ENCODE results near the gene ZNG1F.
"Not testable (repeated sequence)": the region's sequence is repeated elsewhere in the genome, so short reads cannot be mapped to it uniquely, and the experiment has no call there.

ZNG1F gene

DNA sequence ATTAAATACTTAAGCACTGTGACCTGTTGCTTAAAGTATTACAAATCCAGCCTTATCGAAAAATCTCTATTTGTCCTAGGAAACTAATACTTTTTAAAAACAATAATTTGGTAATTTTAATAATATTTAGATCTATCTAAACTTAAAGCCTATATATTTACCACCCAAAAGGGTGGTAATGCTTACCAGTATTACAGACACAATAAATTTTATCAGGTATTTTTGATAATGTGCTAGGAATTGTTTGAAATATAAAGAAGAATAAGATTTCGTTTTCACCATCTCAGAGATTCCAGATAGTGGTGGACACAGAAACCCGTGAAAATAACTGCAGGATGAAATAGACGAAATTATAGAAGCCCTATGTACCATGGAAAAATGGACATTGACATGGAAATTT, 68.4 kb downstream of the ZNG1F start:
- not testable (repeated sequence) for DNase-seq

DNA sequence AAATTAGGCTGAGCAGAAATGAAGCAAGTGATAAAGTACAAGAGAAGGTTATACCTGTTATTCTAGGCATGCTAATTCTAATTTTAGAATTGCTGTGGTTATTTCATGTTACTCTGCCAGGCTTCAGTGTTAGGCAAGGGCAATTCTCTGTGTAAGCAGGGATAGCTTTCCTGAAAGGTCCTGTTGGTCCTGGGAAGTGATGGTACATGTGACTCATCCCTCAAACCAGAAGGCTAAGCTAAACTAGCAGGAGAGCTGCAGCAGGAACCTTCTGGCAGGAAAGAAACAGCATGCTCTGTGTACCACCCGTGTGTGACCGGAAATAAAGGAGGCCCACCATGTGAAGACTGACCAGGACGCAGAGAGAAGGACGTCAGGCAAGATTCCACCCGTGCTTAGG, 69.4 kb downstream of the ZNG1F start:
- DNase-seq: not testable (repeated sequence)

DNA sequence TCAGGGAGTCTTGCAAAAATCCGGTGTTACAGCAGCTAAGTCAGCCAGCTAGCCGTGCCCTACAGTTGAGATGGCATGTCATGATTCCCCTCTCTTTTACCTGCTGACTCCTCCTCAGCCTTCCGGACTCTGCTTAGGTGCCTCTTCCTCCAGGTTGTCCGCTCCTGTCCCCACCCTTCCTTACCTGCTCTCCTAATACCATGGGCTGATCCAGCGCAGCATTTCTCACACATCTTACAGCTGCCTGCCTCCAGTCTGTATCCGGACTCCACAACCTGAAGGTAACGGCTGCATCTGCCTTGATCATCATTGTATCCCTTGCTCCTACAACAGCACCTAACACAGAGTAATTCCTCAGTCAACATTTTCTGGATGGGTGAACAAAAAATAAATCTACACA, 69.8 kb downstream of the ZNG1F start:
- DNase-seq: not testable (repeated sequence)

DNA sequence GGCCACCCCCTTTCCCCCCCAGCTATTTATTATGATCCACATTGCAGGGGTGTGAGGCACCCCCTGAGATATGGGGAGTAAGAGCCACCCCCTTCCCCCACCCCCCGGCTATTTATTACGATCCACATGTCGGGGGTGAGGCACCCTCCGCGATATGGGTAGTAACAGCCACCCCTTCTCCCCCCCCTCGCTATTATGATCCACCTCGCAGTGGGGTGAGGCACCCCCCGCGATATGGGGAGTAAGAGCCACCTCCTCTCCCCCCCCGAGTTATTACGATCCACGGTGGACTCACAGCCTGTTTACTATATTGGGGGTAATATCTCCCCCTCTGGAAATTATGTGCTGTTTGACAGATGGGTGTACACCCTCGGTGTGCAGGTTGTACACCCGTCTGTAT, 75.8 kb downstream of the ZNG1F start:
- DNase-seq: not testable (repeated sequence)

DNA sequence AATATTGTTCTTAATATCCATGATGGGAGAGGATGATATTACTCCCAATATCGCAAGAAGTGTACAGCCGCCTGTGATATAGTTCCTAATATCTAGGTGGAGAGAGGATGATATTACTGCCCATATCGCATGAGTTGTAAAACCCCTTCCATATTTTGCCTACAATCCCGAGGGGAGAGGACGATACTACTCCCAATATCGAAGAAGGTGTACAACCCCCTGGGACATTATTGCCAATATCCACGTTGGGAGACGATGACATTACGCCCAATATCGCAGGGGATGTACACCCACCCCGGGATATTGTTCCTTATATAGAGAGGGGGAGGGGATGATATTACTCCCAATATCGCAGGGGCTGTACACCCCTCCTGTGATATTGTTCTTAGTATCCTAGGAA, 77.7 kb downstream of the ZNG1F start:
- DNase-seq: not testable (repeated sequence)

DNA sequence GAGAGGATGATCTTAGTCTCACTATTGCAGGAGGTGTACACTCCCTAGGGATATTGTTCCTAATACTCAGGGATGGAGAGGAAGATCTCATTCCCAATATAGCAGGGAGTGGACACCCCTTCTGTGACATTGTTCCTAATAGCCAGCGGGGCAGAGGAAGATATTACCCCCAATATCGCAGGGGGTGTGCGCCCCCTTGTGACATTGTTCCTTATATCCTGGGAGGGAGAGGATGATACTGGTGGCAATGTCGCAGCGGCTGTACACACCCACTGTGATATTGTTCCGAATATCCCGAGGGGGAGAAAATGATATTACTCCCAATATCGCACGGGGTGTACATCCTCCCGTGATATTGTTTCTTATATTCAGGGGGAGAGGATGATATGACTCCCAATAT, 78.2 kb downstream of the ZNG1F start:
- not testable (repeated sequence) for DNase-seq

DNA sequence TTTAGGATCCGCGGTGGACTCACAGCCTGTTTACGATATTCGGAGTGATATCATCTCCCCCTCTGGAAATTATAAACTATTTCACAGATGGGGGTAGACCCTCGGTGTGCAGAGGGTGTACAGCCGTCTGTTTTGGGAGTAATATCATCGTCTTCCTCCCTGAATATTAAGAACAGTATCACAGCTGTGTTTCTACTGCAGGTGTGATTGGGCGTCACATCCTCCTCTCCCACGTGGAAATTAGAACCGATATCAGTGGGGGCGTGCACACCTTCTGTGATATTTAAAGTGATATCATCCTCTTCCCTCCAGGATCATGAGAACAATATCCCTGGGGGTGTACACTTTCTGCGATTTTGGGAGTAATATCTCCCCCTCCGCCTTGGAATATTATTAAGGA, 79.9 kb downstream of the ZNG1F start:
- DNase-seq: not testable (repeated sequence)

DNA sequence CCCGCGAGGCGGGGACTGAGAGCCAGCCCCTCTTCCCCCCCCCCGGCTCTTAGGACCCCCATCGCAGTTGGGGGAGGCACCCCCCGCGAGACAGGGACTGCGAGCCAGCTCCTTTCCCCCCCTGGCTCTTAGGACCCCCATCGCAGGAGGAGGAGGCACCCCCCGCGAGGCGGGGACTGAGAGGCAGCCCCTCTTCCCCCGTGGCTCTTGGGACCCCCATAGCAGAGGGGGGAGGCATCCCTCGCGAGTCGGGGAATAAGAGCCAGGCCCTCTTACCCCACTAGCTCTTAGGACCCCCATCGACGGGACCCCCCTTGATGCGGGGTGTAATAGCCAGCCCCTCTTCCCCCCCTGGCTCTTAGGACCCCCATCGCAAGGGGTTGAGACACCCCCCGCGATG, 80.3 kb downstream of the ZNG1F start:
- DNase-seq: not testable (repeated sequence)

DNA sequence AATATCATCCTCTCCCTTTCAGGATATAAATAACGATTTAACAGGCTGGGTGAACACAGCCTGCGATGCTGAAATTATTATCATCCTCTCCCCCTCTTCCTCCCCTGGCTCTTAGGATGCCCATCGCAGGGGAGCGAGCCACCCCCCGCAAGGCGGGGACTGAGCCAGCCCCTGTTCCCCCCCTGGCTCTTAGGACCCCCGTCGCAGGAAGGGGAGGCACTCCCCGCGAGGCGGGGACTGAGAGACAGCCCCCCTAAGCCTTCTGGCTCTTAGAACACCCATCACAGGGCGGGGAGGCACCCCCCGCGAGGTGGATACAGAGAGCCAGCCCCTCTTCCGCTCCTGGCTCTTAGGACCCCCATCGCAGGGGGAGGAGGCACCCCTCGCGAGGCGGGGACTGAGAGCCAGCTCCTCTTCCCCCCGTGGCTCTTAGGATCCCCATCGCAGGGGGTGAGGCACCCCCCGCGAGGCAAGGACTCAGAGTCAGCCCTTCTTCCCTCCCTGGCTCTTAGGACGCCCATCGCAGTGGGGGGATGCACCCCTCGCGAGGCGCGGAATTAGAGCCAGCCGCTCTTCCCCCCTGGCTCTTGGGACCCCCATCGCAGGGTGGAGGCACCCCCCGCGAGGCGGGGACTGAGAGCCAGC, 82.5 kb downstream of the ZNG1F start:
- not testable (repeated sequence) for DNase-seq

DNA sequence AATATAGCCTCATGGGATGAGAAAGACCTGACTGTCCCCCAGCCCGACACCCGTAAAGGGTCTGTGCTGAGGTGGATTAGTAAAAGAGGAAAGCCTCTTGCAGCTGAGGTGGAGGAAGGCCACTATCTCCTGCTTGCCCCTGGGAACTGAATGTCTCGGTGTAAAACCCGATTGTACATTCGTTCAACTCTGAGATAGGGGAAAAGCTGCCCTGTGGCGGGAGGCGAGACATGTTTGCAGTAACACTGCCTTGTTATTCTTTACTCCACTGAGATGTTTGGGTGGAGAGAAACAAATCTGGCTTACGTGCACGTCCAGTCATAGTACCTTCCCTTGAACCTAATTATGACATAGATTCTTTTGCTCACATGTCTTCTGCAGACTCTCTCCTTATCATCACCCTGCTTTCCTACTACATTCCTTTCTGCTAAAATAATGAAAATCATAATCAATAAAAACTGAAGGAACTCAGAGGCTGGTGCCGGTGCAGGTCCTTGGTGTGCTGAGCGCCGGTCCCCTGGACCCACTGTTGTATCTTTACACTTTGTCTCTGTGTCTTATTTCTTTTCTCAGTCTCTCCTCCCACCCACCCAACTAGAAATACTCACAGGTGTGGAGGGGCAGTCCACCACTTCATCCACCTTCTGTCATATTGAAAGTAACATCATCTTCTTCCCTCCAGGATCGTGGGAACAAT, 83.4 kb downstream of the ZNG1F start:
- not testable (repeated sequence) for DNase-seq

DNA sequence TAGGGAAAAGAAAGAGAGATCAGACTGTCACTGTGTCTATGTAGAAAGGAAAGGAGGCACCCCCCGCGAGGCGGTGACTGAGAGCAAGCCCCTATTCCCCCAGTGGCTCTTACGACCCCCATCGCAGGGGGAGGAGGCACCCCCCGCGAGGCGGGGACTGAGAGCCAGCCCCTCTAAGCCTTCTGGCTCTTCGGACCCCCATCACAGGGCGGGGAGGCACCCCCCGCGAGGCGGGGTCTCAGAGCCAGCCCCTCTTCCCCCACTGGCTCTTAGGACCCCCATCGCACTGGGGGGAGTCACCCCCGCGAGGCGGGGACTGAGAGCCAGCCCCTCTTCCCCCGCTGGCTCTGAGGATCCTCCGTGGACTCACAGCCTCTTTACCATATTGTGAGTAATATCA, 84.6 kb downstream of the ZNG1F start:
- DNase-seq: not testable (repeated sequence)

DNA sequence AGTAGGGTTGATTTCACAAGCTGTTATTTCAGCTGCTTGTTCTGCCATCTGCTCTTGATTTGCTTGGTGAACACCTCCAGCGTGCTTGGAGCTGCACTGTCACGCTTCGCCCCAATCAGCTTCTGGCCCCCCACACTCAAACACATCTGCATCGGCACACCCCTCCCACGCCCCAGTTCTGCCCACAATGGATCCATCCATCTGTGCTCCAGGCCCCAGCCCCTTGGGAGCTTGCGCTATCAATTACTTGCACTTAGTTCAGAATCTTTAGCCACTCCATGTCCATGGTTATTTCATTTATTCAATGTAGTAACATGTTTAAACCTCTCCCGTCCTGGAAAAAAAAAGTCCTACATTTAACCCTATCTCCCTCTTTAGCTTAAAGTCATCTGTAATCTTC, 88.6 kb downstream of the ZNG1F start:
- DNase-seq: not testable (repeated sequence)

DNA sequence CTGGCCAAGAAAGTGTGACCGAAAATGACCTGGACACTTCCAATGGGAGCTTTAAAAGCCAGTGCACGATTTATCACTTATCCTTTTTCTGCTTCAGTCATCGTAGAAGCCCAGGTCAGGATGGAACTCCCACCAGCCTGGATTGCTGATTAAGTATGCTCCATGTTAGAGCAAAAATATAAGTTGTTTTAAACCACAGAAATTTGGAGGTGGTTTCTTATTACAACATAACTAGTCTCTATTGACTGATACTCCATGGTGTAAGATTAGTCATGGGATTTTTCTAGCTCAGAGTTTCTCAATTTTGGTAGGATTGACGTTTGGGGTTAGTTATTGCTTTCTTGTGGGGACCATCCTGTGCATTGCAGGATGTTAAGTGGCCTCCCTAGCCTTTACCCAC, 90.4 kb downstream of the ZNG1F start:
- DNase-seq: not testable (repeated sequence)

DNA sequence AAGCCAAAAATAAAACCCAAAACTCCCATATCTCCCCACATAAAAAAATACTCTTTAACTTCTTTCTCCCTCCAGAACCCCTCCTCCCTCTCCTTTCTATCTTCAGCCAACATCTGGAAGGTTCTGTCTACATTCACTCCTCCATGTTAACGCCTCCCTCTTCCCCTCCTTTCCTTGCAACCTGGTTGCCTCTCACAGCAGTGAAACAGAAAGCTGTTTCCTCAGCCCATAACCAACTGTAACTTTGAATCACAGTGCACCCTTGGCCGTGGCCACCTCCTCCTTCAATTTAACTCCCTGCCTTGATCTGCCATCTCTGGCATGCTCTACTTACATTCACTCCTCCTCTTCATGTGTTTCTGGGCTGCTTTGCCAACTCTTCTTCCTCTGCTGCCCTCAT, 94.1 kb downstream of the ZNG1F start:
- not testable (repeated sequence) for DNase-seq

DNA sequence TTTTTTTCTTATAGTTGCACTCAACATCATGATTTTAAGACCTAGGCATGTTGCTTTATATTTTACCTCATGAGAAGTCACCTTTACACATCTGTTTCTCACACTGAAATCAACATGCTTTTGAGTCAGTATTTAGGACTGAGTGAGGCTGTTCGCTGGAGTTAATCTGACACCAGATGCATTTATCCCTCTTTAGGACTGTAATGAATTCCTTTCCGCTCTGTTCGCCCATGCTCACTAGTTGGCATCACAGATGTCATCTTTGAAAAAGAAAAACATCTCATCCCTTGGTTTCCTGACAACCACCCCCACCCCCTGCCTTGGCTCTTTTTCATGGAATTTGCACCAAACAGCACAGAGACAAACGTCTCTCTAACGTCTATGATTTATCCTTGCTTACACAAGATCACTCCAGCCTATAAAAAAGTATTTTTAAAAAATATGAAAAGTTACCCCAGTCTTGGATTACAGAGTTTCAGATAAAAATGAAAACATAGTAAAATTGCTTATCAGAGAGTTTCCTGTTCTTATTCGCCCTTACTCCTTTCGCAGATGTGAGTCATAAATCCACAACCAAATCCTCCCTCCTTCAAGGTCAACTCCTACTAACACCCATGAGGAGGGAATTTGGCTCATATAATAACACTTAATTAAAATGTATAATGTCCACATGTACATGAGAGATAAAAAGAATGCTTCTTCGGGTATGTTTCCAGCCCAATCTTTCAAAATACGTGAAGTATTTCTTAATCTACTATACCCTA, 94.9 kb downstream of the ZNG1F start:
- DNase-seq: not testable (repeated sequence)

DNA sequence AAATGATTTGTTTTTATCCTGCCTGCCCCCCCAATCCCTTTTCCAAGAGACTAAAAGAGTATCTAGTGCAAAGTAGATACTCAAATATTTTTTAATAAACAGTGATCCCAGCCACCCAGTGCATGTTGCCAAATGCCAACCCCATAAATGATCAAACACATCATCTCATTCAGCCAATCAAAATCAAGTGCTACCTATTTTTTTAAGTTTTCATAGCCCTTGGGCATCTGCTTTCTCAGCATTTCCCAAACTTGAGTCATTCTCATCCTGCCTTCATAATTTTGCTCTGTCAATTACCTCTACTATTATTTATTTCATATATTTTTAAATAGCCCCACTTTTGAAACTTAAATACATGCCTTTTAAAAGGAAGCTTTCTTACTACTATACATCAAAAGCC, 98.2 kb downstream of the ZNG1F start:
- DNase-seq: not testable (repeated sequence)

DNA sequence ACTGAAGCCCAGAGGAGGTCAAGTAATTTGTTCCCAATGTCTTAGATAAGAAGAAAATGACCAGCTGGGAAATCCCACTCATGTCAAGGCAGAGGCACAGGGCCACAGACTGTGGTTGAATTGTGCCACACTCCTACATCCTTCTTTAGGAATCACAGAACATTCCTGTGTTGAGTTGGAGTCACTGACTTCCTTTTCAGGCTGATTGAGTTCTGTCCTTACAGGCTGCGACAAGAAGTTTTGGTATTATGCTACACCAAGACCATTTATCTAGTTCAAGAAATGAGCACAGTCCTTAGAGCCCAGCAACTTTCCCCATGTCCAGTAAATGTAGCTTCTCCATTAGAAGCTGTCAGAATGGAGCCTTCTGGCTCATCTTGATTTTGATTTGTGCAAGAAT, 98.7 kb downstream of the ZNG1F start:
- not testable (repeated sequence) for DNase-seq

DNA sequence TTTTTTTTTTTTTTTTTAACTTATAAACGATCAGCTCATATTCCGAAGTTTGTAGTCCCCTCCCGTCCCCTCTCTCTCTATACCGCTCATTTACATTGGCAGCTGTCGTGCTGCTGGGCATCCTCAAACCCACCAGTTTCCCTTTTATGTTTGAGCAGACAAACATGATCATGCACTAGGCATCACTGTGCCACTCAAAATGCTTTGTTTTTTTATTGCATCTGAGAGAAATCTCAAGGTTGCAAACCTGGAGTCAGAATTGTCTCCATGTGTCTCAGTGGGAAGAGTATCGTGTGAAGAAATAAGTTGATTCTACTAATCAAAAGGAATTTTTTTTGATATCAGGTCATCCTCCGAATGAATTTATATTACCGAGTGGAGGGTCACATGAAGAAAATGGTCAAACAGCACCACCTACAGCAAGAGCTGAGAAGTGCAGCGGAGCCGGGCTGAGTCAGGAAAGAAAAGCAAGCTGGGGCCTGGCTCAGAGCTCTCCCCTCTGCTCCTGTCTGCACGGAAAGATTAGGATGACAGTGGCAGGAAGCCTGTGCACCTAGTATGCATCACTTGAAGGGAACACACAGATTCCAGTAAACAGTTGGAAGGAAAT, 100.6 kb downstream of the ZNG1F start:
- not testable (repeated sequence) for DNase-seq

DNA sequence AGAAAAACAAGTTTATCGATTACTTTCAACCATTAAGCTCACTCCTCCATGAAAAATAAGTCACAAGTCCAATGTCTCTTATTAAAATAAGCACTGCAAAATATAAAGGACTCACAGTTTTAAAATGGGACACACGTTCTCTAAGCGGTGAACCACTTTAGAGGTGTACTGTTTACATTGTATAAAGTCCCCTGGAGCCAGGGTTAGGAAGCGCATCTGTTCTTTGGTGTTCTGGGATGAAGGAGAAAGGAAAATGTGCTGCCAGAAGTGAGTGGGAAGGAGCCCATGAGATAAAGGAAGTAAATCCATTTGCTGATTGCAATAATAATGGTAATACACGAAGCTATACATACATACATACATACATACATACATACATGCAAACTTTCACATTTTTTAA, 101.2 kb downstream of the ZNG1F start:
- DNase-seq: not testable (repeated sequence)

DNA sequence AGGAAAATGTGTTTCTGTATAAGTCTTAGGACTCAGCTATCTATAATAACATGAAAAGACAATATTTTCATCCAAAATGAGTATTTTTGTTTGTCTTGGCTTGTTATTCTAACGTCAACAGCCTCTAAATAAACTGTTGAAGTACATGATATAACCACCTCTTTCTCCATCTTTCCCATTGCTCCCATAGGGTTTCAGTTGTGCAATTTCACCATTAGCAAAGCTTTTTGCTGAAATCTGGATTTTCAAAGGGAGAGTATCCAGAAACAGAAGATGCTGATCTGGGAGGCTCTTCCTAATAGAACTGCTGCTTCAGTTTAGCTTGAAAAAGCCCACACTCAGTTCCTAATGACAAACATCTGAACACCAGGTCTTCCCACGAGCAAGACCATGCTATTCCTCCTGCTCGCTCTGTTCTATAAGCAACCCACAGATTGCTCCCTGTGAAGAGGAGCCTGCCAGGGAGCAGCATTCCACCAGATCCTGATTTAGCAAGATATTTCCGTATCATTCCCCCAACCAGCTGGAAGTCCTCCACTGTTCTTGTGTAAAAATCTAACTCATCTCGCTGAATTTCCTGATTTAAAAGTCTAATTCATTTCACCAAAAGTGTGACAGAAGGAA, 101.8 kb downstream of the ZNG1F start:
- DNase-seq: not testable (repeated sequence)

DNA sequence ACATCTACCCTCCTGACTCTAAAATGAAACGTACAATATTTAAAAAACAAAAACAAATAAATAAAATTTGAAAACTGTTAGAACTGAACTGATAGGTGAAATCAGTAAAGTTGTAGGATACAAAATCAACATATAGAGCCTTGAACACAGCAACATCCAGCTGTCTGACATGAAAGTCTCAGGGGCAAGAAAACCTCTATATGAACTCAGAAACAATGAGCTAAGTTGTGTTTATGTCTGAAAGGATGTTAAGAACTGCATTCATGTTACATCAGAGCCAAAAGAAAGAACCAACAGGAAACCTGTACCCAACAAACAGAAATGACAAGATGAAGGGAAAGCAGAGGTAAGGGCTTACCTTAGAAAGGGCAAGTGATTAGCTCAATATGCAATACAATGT, 102.4 kb downstream of the ZNG1F start:
- not testable (repeated sequence) for DNase-seq

DNA sequence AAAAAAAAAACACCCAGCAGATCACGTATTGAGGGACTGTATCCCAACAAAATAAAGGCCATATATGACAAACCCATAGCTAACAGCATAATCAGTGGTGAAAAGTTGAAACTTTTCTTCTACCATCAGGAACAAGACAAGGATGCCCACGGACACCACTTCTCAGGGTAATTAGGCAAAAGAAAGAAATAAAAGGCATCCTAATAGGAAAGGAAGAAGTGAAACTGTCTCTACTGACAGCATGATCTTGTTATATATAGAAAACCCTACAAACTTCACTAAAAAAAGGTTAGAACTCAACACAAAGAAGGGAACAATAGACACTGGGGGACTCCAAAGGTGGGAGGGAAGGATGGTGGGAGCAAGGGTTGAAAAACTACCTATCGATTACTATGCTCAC, 102.9 kb downstream of the ZNG1F start:
- not testable (repeated sequence) for DNase-seq

DNA sequence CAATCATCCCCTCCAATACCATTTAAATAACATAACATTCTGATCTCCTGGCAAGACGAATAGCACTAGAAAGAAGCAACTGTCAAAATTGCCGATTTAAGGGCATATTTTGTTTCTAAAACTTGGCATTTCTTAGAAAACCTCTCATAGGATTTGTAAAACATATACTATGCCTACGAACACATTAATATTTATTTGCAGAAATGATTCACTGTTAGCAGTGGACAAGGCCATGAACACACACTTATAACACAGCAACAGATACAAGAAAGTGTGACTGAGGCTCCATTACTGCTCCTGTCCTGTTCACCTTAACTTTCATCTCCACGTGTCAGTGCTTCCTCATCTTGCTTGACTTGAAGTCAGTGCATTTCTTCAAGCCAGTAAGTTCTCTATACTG, 106.8 kb downstream of the ZNG1F start:
- DNase-seq: not testable (repeated sequence)

Measured in activated naive CD4-positive, alpha-beta T cell treated with anti-CD3 and anti-CD28 coated beads, Interleukin-2, amount 50 U/mL, for 16 hours (primary cell).